NCI-H226 (cell line): ENCODE measurements around the gene DOCK3.
"Not testable (repeated sequence)": the region's sequence is repeated elsewhere in the genome, so short reads cannot be mapped to it uniquely, and the experiment has no call there.

Source experiments
- DNase-seq: peaks from one replicate; pipeline ENCODE4 v3.0.0-alpha.2; 2015

Gene DOCK3

DNA sequence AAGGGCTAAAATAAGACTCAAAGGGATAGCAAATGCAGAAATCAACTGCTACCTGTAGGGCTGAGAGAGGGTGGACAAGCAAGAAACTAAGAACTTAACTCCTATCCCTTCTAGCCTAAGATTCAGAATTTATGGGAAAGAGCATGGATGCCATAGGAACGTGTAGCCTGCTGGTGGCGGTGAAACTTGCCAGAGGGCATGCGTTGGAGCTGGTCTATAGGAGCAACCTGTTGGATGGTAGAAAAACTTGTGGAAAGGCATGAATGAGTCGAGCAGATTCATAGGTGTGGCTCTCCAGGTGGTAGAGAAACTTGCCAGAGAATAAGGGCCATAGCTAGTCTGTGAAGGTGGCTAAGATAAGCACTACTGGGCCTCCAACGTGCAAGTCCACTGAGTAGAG is 137.2 kb downstream of the DOCK3 start:
- no peak for DNase-seq

GRCh38 chr3:50815844-50816243 is 141.1 kb downstream of the DOCK3 start:
- DNase-seq: no peak

GRCh38 chr3:50816894-50817293 is 142.2 kb downstream of the DOCK3 start:
- DNase-seq: no peak

DNA sequence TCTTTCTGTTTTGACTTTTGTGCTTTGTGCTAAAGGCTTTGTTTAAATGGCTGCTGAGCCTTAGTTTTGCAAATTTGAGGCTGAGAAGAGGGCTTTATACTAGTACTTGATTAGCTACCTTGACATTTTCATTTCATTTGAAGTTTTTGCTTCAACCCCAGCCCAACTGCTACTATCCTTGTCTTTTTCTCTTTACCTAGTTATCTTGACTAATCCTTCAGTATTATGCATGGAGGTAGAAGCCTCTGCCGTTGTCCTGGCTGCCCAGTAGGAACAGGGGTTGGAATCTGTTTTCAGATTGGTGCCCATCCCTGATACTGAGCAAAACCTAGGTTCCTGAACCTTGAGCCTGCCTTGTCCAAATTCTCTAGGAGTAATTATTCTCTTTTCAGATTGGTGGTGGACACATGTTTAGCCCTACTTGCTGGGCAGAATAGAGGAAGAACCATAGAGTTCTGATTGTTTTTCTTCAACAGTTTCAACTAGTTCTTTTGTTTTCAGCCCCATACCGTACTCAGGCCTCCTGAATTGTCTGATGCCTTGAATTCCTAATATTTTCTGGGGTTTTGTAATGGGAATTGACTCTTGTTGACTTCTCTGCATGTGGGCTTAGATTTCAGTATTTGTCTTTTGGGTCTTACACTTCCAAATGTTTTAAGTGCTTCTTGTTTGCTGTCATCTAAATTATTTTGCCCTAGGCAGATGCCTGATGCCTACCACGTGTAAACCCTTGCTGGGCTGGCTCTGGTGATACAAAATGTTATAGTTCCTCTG is 143.2 kb downstream of the DOCK3 start:
- no peak for DNase-seq

- DNase-seq: no peak
These were observed 145.2 kb downstream of the DOCK3 start for GRCh38 chr3:50819882-50820281.

- DNase-seq: no peak
These were observed 151.1 kb downstream of the DOCK3 start for GRCh38 chr3:50825841-50826240.

DNA sequence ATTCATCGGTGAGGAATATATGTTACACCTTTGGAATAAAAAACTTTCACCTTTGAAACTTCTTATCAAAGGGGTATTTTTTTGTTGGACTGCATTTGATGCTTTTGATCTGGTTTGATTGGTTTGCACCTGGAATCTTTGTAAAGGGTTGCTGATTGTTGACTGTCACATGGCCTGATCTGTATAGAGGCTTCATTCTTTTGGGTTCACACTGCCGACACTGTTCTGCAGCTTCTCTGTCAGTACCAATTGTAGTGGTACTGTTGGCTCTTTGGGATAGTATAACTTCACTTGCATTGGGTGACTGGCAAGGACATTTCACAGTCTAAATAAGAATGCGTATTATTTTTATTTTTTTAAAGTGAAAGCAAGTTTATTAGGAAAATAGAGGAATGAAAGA is 155.7 kb downstream of the DOCK3 start:
- DNase-seq: no peak

GRCh38 chr3:50831009-50831408 is 156.3 kb downstream of the DOCK3 start:
- not testable (repeated sequence) for DNase-seq

DNA sequence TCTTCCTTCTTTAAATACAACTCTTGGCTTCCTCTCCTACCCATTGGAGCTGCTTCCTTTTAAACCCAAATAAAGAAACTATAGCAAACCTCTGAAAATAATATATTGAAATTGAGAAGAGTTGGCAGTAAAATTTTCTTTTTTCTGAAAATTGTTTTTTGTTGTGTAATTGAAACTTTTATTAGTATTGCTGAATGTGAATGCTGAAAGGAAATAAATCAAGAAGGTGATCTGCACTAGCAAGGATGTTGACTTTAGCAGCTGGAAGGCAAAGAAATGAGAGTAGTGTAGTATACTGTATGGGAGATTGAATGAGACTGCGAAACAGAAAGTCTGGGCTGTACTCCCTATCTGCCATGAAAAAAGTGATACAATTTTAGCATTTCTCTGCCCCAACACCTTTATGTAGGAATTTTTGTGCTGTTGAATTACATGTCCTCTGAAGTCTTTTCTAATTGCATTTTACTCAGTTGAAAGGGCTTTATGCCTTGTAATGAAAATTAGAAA is 166.3 kb downstream of the DOCK3 start:
- DNase-seq: no peak

DNA sequence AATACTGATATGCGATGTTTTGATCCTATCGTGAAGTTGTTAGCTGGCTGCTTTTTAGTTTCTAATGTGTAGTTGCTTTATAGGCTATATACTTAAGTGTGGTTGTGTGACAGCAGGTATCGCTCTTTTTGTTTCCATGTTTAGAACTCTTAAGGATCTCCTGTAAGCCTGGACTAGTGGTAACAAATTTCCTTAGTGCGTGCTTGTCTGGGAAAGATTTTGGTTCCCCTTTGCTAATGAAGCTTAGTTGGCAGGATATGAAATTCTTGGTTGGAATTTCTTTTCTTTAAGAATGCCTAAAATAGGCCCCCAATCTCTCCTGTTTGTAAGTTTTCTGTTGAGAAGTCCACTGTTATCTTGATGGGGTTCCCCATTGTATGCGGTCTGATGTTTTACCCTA is 173.6 kb downstream of the DOCK3 start:
- DNase-seq: no peak

DNA sequence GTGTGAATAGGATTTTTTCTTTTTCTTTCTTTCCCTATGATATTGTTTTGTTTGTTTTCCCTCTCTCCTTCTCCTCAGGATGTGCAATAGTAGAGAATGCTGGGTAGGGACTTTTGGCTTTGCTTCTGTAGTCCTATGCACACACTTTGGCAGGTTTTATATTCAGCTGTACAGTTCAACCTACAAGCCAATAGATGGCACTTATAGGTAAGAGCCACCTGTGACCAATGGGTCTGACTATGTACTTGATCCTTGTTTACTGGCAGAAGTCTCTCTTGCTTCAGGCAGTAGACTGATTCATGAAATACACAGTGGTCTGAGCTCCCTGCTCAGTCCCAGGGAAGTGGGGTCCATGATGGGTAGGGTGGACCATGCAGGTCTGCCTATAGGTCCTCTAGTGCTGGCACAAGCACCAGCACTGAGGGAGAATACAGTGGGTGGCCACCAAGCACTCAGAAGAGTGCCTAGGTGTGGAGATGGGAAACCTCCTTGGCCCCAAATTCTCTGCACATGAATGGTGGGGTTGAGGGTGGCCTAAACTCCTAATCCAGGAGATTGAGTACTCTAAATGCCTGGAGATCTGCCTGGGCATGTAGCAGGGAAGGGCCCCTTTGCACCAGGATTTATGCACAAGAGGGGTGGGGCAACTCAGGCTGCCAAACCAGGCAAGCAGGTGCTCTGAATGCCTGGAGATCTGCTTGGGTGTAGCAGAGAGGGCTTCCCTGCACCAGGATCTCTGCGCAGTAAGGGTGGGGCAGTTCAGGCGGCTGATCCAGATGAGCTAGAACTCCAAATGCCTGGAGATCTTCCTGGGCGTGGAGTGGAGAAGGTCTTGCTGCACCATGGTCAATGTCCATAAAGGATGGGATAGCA is 176.1 kb downstream of the DOCK3 start:
- DNase-seq: no peak

- no peak for DNase-seq
These were observed 179.2 kb downstream of the DOCK3 start for GRCh38 chr3:50853936-50854335.

DNA sequence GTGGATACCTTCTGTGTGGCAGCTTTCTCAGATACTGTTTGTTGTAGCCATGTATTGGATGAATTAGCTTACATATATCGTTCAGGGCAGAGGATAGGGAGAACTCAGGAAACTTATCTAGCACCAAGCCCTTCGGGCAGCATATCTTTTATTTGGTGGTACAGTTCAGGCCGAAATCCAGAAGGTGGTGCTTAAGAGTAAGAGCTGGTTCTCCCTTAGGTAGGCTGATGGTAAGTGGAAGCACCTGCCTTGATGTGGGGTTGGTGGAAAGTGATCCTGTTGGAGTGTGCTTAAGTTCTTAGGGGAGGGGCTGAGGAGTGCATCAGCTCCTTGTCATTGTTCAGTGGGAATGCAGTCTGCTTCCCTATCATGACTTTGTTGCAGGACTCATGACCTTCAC is 187.5 kb downstream of the DOCK3 start:
- DNase-seq: no peak

DNA sequence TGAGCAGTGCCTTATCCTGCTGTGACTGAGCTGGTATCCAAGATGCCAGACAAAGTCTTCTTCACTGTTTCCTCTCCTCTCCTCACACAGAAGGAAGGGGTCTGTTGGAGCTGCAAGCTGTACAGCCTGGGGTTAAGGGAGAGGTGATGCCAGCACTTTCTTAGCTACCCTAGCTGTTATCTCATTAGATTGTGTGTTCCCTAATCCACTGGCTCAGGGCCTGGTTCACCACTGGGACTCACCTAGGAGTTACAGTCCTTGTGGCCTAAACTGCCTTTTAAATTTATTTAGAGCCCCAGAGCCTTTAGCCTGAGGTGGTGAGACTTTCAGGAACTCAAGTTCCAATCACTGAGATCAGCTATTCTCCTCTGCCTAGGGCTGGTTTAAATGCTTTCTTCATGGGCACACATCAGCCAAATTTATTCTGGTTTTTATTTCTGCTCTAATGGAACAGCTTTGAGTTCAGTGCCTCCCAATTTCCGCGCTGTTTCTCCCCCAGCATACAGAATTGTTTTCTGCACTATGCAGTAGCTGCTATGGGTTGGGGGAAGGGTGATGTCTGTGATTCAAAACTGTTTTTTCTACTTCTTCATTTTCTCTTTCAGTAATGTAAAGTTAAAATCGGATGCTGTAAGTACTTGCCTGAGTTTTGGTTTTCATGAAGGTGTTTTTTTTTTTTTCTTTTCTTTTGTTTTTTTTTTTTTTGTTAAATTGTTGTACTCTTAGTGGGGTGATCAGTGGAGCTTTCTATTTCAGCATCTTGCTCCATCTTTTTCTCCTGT is 198.8 kb downstream of the DOCK3 start:
- no peak for DNase-seq

DNA sequence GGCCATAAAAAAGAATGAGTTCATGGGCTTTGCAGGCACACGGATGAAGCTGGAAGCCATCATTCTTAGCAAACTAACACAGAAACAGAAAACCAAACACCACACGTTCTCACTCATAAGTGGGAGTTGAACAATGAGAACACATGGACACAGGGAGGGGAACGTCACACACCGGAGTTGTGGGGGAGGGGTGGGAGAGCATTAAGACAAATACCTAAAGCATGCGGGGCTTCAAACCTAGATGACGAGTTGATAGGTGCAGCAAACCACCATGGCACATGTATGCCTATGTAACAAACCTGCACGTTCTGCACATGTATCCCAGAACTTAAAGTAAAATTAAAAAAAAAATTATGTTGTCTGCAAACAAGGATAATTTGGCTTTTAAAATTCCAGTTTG is 200.1 kb downstream of the DOCK3 start:
- DNase-seq: not testable (repeated sequence)

DNA sequence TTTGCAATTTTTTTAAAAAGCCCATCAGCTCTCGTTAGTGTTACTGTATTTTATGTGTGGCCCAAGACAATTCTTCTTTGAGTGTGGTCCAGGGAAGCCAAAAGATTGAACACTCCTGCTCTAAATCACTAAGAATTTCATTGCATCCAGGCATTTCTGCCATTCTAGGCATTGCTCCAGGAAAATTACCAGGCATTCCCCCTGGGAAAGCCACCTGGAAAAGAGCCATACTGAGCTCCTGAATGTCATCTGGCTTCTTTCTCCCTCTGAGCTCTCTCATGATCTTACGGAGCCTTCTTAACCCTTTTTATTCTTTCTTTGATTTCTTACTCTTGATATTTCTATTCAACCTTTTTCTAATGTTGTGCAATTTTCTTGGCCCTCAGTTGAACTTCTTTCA is 202.2 kb downstream of the DOCK3 start:
- no peak for DNase-seq

GRCh38 chr3:50882733-50883132 is 208.0 kb downstream of the DOCK3 start:
- DNase-seq: not testable (repeated sequence)

- no peak for DNase-seq
These were observed 209.0 kb downstream of the DOCK3 start for GRCh38 chr3:50883755-50884154.

DNA sequence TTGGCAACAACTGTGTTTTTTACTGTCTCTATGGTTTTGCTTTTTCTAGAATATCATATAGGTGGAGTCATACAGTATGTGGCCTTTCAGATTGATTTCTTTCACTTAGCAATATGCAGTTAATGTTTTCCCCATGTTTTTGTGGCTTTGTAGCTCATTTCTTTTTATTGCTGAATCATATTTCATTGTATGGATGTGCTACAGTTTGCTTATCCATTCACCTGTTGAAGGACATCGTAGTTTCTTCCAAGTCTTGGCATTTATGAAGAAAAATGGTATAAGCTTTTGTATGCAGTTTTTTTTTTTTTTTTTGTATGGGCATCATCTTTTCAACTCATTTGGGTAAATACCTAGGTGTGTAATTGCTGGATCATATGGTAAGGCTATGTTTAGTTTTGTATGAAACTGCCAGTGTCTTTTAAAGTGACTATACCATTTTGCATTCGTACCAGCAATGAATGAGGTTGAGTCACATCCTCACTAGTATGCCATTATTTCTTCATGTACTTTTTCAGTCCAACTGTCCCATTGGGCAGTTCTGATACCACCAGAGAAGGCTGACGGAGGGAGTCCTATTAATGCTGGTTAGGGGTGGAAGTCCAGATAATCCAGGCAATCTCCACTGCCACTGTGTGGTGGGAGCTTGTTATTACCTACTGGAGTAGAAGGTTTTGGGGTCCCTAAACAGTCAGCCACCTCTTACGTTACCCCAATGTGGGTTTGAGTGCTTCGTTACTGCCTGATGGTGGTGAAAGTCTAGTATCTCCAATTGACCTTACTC is 210.5 kb downstream of the DOCK3 start:
- DNase-seq: no peak

DNA sequence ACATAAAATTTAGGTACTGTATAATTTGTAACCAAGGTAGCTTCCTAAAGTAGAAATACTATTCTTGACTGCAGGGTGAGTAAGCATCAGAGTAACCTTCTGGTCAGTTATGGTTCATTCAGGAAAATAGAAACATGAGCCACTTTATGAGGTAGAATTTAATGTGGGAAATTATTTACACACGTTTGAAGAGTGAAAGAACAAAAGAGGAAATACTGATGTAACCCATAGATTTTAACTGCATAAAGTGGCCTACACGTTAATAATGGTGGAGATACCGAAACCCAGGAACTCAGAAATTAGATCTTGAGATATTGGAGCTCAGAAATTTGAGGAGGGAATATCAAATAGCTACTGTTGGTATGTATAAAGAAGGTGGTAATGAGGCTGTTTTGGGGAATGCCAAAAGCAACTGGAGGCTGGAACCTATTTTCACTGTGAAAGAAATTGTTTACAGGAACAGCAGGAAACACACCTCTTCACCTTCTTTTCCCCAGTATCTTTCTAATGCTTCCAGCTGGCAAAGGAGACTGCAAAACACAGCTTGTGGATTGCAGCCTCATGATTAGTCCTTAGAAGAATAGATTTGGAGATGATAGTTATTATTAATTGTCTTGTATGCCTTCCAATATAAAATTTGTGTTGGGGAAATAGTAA is 216.1 kb downstream of the DOCK3 start:
- no peak for DNase-seq

- not testable (repeated sequence) for DNase-seq
These were observed 226.4 kb downstream of the DOCK3 start for GRCh38 chr3:50901097-50901496.

DNA sequence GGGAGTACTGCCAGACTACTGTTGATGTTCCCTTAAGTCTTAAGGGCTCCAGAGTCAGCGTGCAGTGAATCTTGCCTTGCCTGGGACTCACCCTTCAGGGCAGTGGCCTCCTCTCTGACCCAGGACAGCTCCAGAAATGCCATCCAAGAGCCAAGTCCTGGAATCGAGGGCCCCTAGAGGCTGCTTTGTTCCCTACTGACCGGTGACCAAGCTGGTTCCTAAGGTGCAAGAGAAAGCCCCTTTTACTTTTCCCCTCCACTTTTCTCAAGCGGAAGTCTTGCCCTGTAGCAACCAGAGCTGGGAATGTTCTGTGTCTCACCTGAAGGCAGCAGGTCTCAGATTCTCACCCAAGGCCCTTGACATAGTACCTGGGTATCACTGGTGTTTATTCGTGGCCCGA is 238.0 kb downstream of the DOCK3 start:
- no peak for DNase-seq
